WTC11 (cell line): ENCODE results near the gene COL18A1.

Experiments used
- CTCF ChIP-seq: fragments of 200-600 bp; IDR thresholded peaks from 2 replicates; pipeline ENCODE4 v1.8.0; 2022; ENCODE audit warnings: antibody characterized with exemption
- ELF4 ChIP-seq: sonication (generic); formaldehyde crosslinking; IDR thresholded peaks from 2 replicates; pipeline ENCODE4 v1.8.1; 2022; ENCODE audit warnings: low read depth, mild to moderate bottlenecking, moderate library complexity, missing genetic modification reagents
- ESRRA ChIP-seq: sonication (generic); formaldehyde crosslinking; IDR thresholded peaks from 2 replicates; pipeline ENCODE4 v1.8.1; 2022; ENCODE audit warnings: mild to moderate bottlenecking, missing genetic modification reagents, borderline replicate concordance
- FOXJ3 ChIP-seq: sonication (generic); formaldehyde crosslinking; IDR thresholded peaks from 2 replicates; pipeline ENCODE4 v1.9.0; 2021; ENCODE audit warnings: missing genetic modification reagents, mild to moderate bottlenecking, borderline replicate concordance
- GABPB1 ChIP-seq: sonication (generic); formaldehyde crosslinking; IDR thresholded peaks from 2 replicates; pipeline ENCODE4 v1.8.1; 2023; ENCODE audit warnings: mild to moderate bottlenecking, missing genetic modification reagents
- HMGA2 ChIP-seq: fragments of 250-450 bp; sonication (Bioruptor Pico); IDR thresholded peaks from 2 replicates; pipeline ENCODE4 v1.4.0; 2021; ENCODE audit warnings: mild to moderate bottlenecking, moderate library complexity
- MAX ChIP-seq: sonication (generic); formaldehyde crosslinking; IDR thresholded peaks from 2 replicates; pipeline ENCODE4 v1.8.0; 2022; ENCODE audit warnings: mild to moderate bottlenecking, missing genetic modification reagents
- MXD4 ChIP-seq: fragments of 250-450 bp; sonication (Bioruptor Pico); IDR thresholded peaks from 2 replicates; pipeline ENCODE4 v1.8.0; 2021; ENCODE audit warnings: mild to moderate bottlenecking, moderate library complexity, borderline replicate concordance
- NR2C2 ChIP-seq: sonication (generic); formaldehyde crosslinking; IDR thresholded peaks from 2 replicates; pipeline ENCODE4 v1.8.0; 2022; ENCODE audit warnings: mild to moderate bottlenecking, missing genetic modification reagents
- PRRX2 ChIP-seq: fragments of 250-450 bp; sonication (Bioruptor Pico); IDR thresholded peaks from 2 replicates; pipeline ENCODE4 v1.8.0; 2021; ENCODE audit warnings: mild to moderate bottlenecking
- ZBTB21 ChIP-seq: sonication (generic); formaldehyde crosslinking; IDR thresholded peaks from 2 replicates; pipeline ENCODE4 v1.8.1; 2023; ENCODE audit warnings: mild to moderate bottlenecking, missing genetic modification reagents, borderline replicate concordance
- ZNF232 ChIP-seq: sonication (generic); formaldehyde crosslinking; IDR thresholded peaks from 2 replicates; pipeline ENCODE4 v1.8.0; 2022; ENCODE audit warnings: mild to moderate bottlenecking, missing genetic modification reagents
- TF ChIP-seq, protein P1 (sequence below): sonication (generic); formaldehyde crosslinking; IDR thresholded peaks from 2 replicates; pipeline ENCODE4 v1.8.1; 2022; ENCODE audit warnings: low read depth, missing genetic modification reagents, borderline replicate concordance

DNA sequence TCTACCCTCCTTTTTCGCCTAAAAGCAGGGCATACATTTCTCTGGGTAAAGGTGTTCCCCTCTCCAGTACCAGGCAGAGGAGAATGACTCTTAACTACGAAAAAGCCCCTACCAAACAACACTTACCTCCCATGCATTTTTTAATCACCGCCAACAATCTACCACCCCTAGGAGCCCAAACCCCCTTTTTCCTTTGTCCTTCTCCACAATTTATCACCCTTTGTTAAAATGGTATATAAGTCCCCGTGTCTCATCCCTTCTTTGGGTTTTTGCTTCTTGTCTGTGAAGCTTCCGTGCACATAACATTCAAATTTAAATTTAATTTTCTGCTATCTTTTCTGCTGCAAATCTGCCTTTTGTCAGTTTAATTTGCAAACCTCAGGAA, 27.6 kb upstream of the COL18A1 start:
- TF ChIP-seq CTCF, result no peak
- TF ChIP-seq ELF4 (CRISPR knock-in tag), result no peak
- TF ChIP-seq GABPB1 (CRISPR knock-in tag), result no peak
- no peak for TF ChIP-seq FOXJ3
- TF ChIP-seq ZBTB21, result no peak
- no peak for TF ChIP-seq ZNF232 (CRISPR knock-in tag)
- no peak for TF ChIP-seq ESRRA (CRISPR knock-in tag)
- TF ChIP-seq MAX (CRISPR knock-in tag), result no peak
- TF ChIP-seq, protein P1, sequence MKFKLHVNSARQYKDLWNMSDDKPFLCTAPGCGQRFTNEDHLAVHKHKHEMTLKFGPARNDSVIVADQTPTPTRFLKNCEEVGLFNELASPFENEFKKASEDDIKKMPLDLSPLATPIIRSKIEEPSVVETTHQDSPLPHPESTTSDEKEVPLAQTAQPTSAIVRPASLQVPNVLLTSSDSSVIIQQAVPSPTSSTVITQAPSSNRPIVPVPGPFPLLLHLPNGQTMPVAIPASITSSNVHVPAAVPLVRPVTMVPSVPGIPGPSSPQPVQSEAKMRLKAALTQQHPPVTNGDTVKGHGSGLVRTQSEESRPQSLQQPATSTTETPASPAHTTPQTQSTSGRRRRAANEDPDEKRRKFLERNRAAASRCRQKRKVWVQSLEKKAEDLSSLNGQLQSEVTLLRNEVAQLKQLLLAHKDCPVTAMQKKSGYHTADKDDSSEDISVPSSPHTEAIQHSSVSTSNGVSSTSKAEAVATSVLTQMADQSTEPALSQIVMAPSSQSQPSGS (CRISPR knock-in tag), result no peak
- no peak for TF ChIP-seq MXD4 (CRISPR knock-in tag)
- TF ChIP-seq NR2C2 (CRISPR knock-in tag), result no peak
- no peak for TF ChIP-seq HMGA2 (CRISPR knock-in tag)
- no peak for TF ChIP-seq PRRX2 (CRISPR knock-in tag)
